ENCODE measurements around the gene CCNG2.

DNA sequence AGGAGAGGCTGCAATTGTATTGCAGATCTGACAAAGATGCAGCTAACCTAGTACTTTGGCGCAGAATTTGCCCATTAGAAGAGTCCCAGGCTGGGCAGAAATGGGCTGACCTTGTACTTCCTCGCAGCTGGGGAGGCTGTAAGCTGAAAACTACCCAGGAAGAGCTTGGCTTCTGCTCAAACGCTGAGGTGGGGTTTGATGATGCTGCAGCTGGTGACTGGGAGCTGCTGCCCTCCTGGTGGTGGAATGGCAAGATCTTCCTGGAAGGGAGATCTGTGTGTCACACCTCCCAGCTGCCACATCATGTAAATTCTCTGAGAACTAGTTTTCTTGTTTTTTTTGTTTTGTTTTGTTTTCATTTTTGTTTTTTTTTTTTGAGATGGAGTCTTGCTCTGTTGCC, 17.4 kb downstream of the CCNG2 start:
- no peak for TF ChIP-seq SIN3A (IDR thresholded peaks at IDR 0.05; ENCODE audit: low read depth, low read length)
- no peak for TF ChIP-seq POLR2AphosphoS5 (IDR thresholded peaks at IDR 0.05; ENCODE audit: low read length)
- TF ChIP-seq, protein P1, sequence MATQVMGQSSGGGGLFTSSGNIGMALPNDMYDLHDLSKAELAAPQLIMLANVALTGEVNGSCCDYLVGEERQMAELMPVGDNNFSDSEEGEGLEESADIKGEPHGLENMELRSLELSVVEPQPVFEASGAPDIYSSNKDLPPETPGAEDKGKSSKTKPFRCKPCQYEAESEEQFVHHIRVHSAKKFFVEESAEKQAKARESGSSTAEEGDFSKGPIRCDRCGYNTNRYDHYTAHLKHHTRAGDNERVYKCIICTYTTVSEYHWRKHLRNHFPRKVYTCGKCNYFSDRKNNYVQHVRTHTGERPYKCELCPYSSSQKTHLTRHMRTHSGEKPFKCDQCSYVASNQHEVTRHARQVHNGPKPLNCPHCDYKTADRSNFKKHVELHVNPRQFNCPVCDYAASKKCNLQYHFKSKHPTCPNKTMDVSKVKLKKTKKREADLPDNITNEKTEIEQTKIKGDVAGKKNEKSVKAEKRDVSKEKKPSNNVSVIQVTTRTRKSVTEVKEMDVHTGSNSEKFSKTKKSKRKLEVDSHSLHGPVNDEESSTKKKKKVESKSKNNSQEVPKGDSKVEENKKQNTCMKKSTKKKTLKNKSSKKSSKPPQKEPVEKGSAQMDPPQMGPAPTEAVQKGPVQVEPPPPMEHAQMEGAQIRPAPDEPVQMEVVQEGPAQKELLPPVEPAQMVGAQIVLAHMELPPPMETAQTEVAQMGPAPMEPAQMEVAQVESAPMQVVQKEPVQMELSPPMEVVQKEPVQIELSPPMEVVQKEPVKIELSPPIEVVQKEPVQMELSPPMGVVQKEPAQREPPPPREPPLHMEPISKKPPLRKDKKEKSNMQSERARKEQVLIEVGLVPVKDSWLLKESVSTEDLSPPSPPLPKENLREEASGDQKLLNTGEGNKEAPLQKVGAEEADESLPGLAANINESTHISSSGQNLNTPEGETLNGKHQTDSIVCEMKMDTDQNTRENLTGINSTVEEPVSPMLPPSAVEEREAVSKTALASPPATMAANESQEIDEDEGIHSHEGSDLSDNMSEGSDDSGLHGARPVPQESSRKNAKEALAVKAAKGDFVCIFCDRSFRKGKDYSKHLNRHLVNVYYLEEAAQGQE (IDR thresholded peaks at IDR 0.05; ENCODE audit: low read depth, low read length), result no peak
- no peak for TF ChIP-seq TAF1 (IDR thresholded peaks at IDR 0.05; ENCODE audit: borderline replicate concordance, low read depth, low read length)
- TF ChIP-seq POLR2A (IDR thresholded peaks at IDR 0.05; ENCODE audit: low read depth, low read length), result no peak
- TF ChIP-seq, protein P2, sequence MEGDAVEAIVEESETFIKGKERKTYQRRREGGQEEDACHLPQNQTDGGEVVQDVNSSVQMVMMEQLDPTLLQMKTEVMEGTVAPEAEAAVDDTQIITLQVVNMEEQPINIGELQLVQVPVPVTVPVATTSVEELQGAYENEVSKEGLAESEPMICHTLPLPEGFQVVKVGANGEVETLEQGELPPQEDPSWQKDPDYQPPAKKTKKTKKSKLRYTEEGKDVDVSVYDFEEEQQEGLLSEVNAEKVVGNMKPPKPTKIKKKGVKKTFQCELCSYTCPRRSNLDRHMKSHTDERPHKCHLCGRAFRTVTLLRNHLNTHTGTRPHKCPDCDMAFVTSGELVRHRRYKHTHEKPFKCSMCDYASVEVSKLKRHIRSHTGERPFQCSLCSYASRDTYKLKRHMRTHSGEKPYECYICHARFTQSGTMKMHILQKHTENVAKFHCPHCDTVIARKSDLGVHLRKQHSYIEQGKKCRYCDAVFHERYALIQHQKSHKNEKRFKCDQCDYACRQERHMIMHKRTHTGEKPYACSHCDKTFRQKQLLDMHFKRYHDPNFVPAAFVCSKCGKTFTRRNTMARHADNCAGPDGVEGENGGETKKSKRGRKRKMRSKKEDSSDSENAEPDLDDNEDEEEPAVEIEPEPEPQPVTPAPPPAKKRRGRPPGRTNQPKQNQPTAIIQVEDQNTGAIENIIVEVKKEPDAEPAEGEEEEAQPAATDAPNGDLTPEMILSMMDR (IDR thresholded peaks at IDR 0.05 in 2 of 3, conservative IDR thresholded peaks at IDR 0.05 in 1 of 3; ENCODE audit: control insufficient read depth in 2 of 3, extremely low read depth in 1 of 3, insufficient read depth in 1 of 3, low read depth in 3 of 3, low read length in 3 of 3), result no peak
- no peak for TF ChIP-seq BHLHE40 (IDR thresholded peaks at IDR 0.05; ENCODE audit: borderline replicate concordance in 1 of 2, low read depth in 2 of 2, low read length in 1 of 2)
- TF ChIP-seq MXI1 (IDR thresholded peaks at IDR 0.05; ENCODE audit: low read depth, low read length), result no peak
- TF ChIP-seq, protein P3, sequence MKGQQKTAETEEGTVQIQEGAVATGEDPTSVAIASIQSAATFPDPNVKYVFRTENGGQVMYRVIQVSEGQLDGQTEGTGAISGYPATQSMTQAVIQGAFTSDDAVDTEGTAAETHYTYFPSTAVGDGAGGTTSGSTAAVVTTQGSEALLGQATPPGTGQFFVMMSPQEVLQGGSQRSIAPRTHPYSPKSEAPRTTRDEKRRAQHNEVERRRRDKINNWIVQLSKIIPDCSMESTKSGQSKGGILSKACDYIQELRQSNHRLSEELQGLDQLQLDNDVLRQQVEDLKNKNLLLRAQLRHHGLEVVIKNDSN (IDR thresholded peaks at IDR 0.05; ENCODE audit: borderline replicate concordance, extremely low read length, insufficient read depth, low read depth, low read length), result no peak
- no peak for TF ChIP-seq SIX5 (IDR thresholded peaks at IDR 0.05; ENCODE audit: low read depth, low read length, severe bottlenecking)

Measured in GM12878 (cell line).